ENCODE results near the gene RGS11. TPM values are rescaled to one million over a fixed set of nuclear protein-coding genes. Genes with fewer than 3 reads are reported as not detected.

RGS11 gene
- polyA plus RNA-seq, 1 donor from 2014 or later: 3.5 TPM

- H3K27ac ChIP-seq (ENCODE audit: low read length): peak overlapping the region; percentile 97
- H3K9ac ChIP-seq (ENCODE audit: low read length): peak overlapping the region; percentile 97
Observed at GRCh38 chr16:229731-230281, 45.9 kb downstream of the RGS11 start.

More at GRCh38 chr16:229731-230281, 45.9 kb downstream of the RGS11 start:
- Histone ChIP-seq H3F3A (ENCODE audit: insufficient read depth, low read length, poor library complexity, severe bottlenecking) (no peaks in the 10 kb centered on the region), H3K4me3 (ENCODE audit: low read length) (peak overlapping the region; percentile 96), H3K9me3 (ENCODE audit: low read length) (no peaks in the 10 kb centered on the region), H3K79me2 (replicated peaks; ENCODE audit: insufficient read depth, low read length) (peaks cover 34% of the 10 kb centered on the region), H4K20me1 (ENCODE audit: insufficient read depth) (no peaks in the 10 kb centered on the region), H3K9me2 (ENCODE audit: insufficient read depth, low read length) (no peaks in the 10 kb centered on the region), H3K36me3 (ENCODE audit: insufficient read depth, low read length) (no peaks in the 10 kb centered on the region), H3K4me2 (ENCODE audit: low read length) (no peak overlapping the region), H3K27me3 (ENCODE audit: insufficient read depth, low read depth, low read length) (no peaks in the 10 kb centered on the region), H2AFZ (ENCODE audit: low read depth, low read length) (no peak overlapping the region)
- TF ChIP-seq EZH2 (IDR thresholded peaks at IDR 0.05; ENCODE audit: borderline replicate concordance, insufficient read depth, low read length, poor library complexity, severe bottlenecking) (no peak), TAF1 (IDR thresholded peaks at IDR 0.05; ENCODE audit: low read depth) (no peak), RAD21 (conservative IDR thresholded peaks at IDR 0.05) (no peak), EP300 (conservative IDR thresholded peaks at IDR 0.05; ENCODE audit: poor library complexity, severe bottlenecking) (no peak), REST (IDR thresholded peaks at IDR 0.05; ENCODE audit: borderline replicate concordance) (no peak), POLR2AphosphoS5 (IDR thresholded peaks at IDR 0.05) (no peak), CTCF (IDR thresholded peaks at IDR 0.05; ENCODE audit: poor library complexity, severe bottlenecking) (no peak), MXI1 (conservative IDR thresholded peaks at IDR 0.05; ENCODE audit: poor library complexity, severe bottlenecking) (no peak), SMC3 (conservative IDR thresholded peaks at IDR 0.05; ENCODE audit: poor library complexity) (no peak)

Data from neural cell (in vitro differentiated cells).